Muscle of leg (tissue), 11 donors: ENCODE data around the gene PRR36. TPM values are rescaled to one million over a fixed set of nuclear protein-coding genes. Genes with fewer than 3 reads are reported as not detected.

Source experiments
- DNase-seq: peaks from one replicate; pipeline ENCODE4 v3.0.0; 2013
- H3K27ac ChIP-seq: one replicate; pipeline ENCODE4 v1.5.1; 2013; ENCODE audit warnings: mild to moderate bottlenecking, low read length, control low read depth
- H3K27me3 ChIP-seq: one replicate; pipeline ENCODE4 v1.6.1; 2013; ENCODE audit warnings: low read length; ENCODE audit not compliant: control insufficient read depth, insufficient read depth
- H3K36me3 ChIP-seq: one replicate; pipeline ENCODE4 v1.6.1; 2013; ENCODE audit warnings: low read length; ENCODE audit not compliant: control insufficient read depth, insufficient read depth
- H3K4me1 ChIP-seq: one replicate; pipeline ENCODE4 v1.6.1; 2013; ENCODE audit warnings: low read length; ENCODE audit not compliant: control insufficient read depth, insufficient read depth
- H3K4me3 ChIP-seq: one replicate; pipeline ENCODE4 v1.5.1; 2013; ENCODE audit warnings: low read length, control low read depth
- H3K9me3 ChIP-seq: replicated peaks from 2 replicates; pipeline ENCODE4 v1.6.1; 2013; ENCODE audit warnings: low read depth, low read length; ENCODE audit not compliant: control insufficient read depth
- WGBS: methylation state at CpG from one replicate; pipeline ENCODE4 v1.1.5; 2013; ENCODE audit warnings: missing lambda C conversion rate; ENCODE audit not compliant: insufficient coverage; 5-methylcytosine and 5-hydroxymethylcytosine counted together
- polyA plus RNA-seq, 8 donors: library from polyadenylated mRNA; unstranded; fragments of 120-200 nt; gene quantifications; one replicate each; pipeline versions ENCODE4 v1.2.1 to v1.2.3, GENCODE V29; 2013; ENCODE audit warnings: inconsistent platforms in 1 of 8, low replicate concordance in 1 of 8; ENCODE audit not compliant: insufficient read length in 8 of 8, insufficient read depth in 1 of 8
- total RNA-seq: library from RNA; stranded (reverse); fragments of 120-200 nt; gene quantifications from one replicate; pipeline ENCODE4 v1.2.4, GENCODE V29; 2013

Gene PRR36
- total and polyA plus RNA-seq, 9 donors = 0.09 to 0.96 (median 0.34) TPM

- H3K4me1 ChIP-seq = peaks cover 34% of the 10 kb centered on the region
- H3K36me3 ChIP-seq = peaks cover 32% of the 10 kb centered on the region
- WGBS = 100% methylated on average over 5 of the region's 10 CpGs
- no peaks in the 10 kb centered on the region for H3K27me3 ChIP-seq
- H3K9me3 ChIP-seq = no peaks in the 10 kb centered on the region
- no peak overlapping the region for H3K27ac ChIP-seq
- no peak overlapping the region for H3K4me3 ChIP-seq
- DNase-seq = no peak
Measured at GRCh38 chr19:7905859-7906258, 31.7 kb upstream of the PRR36 start.

- peak; percentile 33 for DNase-seq
- 75% methylated on average over 6 of the region's 10 CpGs for WGBS
- Histone ChIP-seq H3K27ac (no peak overlapping the region), H3K4me3 (no peak overlapping the region), H3K36me3 (peaks cover 26% of the 10 kb centered on the region), H3K27me3 (no peaks in the 10 kb centered on the region), H3K9me3 (no peaks in the 10 kb centered on the region), H3K4me1 (peaks cover 40% of the 10 kb centered on the region)
Measured at GRCh38 chr19:7905268-7905667, 31.1 kb upstream of the PRR36 start.

- 14% methylated on average over 44 of the region's 68 CpGs for WGBS
- H3K36me3 ChIP-seq = peaks cover 21% of the 10 kb centered on the region
- H3K27ac ChIP-seq = peak overlapping the region; percentile 89
- peak overlapping the region; percentile 84 for H3K4me3 ChIP-seq
- peaks cover 40% of the 10 kb centered on the region for H3K4me1 ChIP-seq
- peak; percentile 68 for DNase-seq
- H3K9me3 ChIP-seq = no peaks in the 10 kb centered on the region
- H3K27me3 ChIP-seq = no peaks in the 10 kb centered on the region
Measured at GRCh38 chr19:7904074-7905020, 30.2 kb upstream of the PRR36 start.

- peaks cover 15% of the 10 kb centered on the region for H3K36me3 ChIP-seq
- H3K9me3 ChIP-seq = no peaks in the 10 kb centered on the region
- H3K27me3 ChIP-seq = no peaks in the 10 kb centered on the region
- DNase-seq = peak; percentile 100
- WGBS = under 1% methylated on average over 88 of the region's 89 CpGs
- peak within 1 kb of the TSS; percentile 84 for H3K4me3 ChIP-seq
- H3K4me1 ChIP-seq = peaks cover 40% of the 10 kb centered on the region
- peak within 1 kb of the TSS; percentile 94 for H3K27ac ChIP-seq
Measured at GRCh38 chr19:7903244-7904073, 29.3 kb upstream of the PRR36 start, which contains the start of gene MAP2K7. MAP2K7 (plus strand) TSS chr19:7903877; CDS start chr19:7903945, 68 bp downstream.

GRCh38 chr19:7902796-7903243 lies 28.6 kb upstream of the PRR36 start:
- peak overlapping the region; percentile 77 for H3K4me3 ChIP-seq
- no peaks in the 10 kb centered on the region for H3K9me3 ChIP-seq
- H3K4me1 ChIP-seq = peaks cover 40% of the 10 kb centered on the region
- no peak for DNase-seq
- peaks cover 12% of the 10 kb centered on the region for H3K36me3 ChIP-seq
- H3K27me3 ChIP-seq = no peaks in the 10 kb centered on the region
- WGBS = 21% methylated on average over 10 of the region's 20 CpGs
- peak overlapping the region; percentile 94 for H3K27ac ChIP-seq

- no peak overlapping the region for H3K4me3 ChIP-seq
- H3K36me3 ChIP-seq = peaks cover 11% of the 10 kb centered on the region
- whole genome bisulfite sequencing = 96% methylated on average over 3 of the region's 7 CpGs
Measured at GRCh38 chr19:7901337-7901736, 27.1 kb upstream of the PRR36 start.

GRCh38 chr19:7900931-7901330 lies 26.7 kb upstream of the PRR36 start:
- Histone ChIP-seq H3K27ac (no peak overlapping the region), H3K27me3 (no peaks in the 10 kb centered on the region), H3K9me3 (no peaks in the 10 kb centered on the region), H3K4me1 (peaks cover 35% of the 10 kb centered on the region), H3K4me3 (no peak overlapping the region), H3K36me3 (peaks cover 7% of the 10 kb centered on the region)
- no peak for DNase-seq
- 33% methylated on average over 1 of the region's 3 CpGs for WGBS

More at GRCh38 chr19:7901337-7901736, 27.1 kb upstream of the PRR36 start:
- Histone ChIP-seq H3K27me3 (no peaks in the 10 kb centered on the region), H3K27ac (no peak overlapping the region), H3K4me1 (peaks cover 35% of the 10 kb centered on the region), H3K9me3 (no peaks in the 10 kb centered on the region)
- no peak for DNase-seq

GRCh38 chr19:7900401-7900870 lies 26.2 kb upstream of the PRR36 start:
- 68% methylated on average over 19 of the region's 21 CpGs for WGBS

GRCh38 chr19:7899751-7900378 lies 25.7 kb upstream of the PRR36 start:
- Histone ChIP-seq H3K9me3 (no peaks in the 10 kb centered on the region), H3K4me1 (peaks cover 26% of the 10 kb centered on the region), H3K36me3 (no peaks in the 10 kb centered on the region), H3K27me3 (no peaks in the 10 kb centered on the region), H3K4me3 (no peak overlapping the region), H3K27ac (no peak overlapping the region)
- WGBS = 87% methylated on average over 34 of the region's 34 CpGs
- no peak for DNase-seq

More at GRCh38 chr19:7900401-7900870, 26.2 kb upstream of the PRR36 start:
- Histone ChIP-seq H3K4me3 (no peak overlapping the region), H3K9me3 (no peaks in the 10 kb centered on the region), H3K27me3 (no peaks in the 10 kb centered on the region), H3K4me1 (peaks cover 32% of the 10 kb centered on the region), H3K27ac (no peak overlapping the region), H3K36me3 (peaks cover 3% of the 10 kb centered on the region)
- peak; percentile 23 for DNase-seq
